Measurements from ENCODE around the gene ST3GAL4.
A peak's percentile ranks its signal among the peaks of the same experiment; 100 is the strongest.
"Not testable (repeated sequence)": the region's sequence is repeated elsewhere in the genome, so short reads cannot be mapped to it uniquely, and the experiment has no call there.

The ST3GAL4 gene

DNA sequence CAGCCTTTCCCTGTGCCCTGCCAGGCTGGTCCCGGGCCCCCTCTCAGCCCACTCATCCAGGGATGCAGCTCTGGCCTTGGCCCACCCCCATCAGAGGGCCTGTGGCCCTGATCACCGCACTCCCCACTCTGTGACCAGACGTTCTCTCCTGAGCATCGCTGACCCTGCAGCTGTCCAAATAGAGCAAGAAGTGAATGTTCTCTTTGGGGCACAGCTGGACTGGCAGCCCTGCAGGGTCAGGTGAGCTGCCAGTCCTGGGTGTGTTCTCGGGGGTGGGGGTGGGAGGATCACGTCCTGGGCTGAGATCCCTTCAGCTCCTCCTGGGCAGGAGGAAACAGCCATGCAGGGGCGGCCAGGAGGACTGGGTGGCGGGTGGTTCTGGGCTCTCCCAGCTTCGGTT, 9.2 kb downstream of the ST3GAL4 start:
- DNase-seq (ENCODE audit: low spot score): not testable (repeated sequence)

DNA sequence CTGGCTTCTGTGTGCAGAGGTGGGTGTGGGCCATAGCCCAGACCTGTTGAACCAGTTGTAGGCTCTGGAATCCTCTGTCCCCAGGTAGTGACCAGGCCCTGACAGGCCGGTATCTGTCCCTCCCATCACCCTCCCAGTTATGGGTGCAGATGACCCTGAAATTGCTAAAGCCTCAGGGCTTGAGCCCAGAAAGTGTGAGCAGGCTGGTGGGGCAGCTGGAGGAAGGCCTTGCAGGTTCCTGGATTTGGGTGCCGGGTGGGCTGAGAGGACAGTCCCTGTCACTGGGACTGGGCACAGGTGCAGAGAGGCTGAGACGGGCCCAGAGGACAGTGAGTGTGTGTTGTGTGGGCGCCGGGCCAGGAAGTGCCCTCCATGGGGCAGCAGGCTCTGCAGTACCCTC, 10.0 kb downstream of the ST3GAL4 start:
- not testable (repeated sequence) for DNase-seq (ENCODE audit: low spot score)

DNA sequence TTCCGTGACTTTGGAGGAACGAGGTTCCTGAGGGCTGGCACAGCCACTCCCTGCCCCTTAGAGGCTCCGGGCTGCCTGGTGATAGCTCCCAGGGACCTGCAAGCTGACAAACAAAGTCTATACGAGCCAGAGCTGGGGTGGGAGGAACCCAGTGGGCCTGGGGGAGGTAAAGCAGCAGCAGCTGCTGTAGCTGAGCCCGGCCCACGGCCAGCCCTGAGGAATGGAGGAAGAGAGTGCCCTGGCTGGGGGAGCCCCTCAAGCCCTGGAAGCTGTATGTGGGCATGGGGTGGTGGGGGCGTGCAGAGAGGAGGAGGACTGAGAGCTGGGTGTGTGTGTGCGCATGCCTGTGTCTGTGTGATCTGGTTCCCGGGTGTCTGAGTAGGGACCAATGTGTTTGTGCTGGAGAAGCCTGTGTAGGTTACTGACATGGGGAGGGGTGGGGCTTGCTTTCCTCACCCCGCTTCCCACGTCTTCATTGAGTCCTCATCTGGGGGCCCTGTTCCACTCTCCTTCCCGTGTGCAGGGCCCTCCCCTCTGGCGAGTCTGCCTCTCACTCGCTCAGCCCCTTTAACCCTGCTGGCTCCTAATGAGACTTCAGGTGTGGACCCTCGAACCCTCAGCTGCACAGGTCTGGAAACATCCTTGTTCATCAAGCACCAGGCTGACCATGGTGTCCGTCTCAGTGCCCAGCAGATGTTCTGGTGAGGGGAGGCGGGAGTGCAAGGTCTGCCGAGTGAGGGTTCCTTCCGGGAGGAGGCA, 10.8 kb downstream of the ST3GAL4 start:
- DNase-seq (ENCODE audit: low spot score): no peak

DNA sequence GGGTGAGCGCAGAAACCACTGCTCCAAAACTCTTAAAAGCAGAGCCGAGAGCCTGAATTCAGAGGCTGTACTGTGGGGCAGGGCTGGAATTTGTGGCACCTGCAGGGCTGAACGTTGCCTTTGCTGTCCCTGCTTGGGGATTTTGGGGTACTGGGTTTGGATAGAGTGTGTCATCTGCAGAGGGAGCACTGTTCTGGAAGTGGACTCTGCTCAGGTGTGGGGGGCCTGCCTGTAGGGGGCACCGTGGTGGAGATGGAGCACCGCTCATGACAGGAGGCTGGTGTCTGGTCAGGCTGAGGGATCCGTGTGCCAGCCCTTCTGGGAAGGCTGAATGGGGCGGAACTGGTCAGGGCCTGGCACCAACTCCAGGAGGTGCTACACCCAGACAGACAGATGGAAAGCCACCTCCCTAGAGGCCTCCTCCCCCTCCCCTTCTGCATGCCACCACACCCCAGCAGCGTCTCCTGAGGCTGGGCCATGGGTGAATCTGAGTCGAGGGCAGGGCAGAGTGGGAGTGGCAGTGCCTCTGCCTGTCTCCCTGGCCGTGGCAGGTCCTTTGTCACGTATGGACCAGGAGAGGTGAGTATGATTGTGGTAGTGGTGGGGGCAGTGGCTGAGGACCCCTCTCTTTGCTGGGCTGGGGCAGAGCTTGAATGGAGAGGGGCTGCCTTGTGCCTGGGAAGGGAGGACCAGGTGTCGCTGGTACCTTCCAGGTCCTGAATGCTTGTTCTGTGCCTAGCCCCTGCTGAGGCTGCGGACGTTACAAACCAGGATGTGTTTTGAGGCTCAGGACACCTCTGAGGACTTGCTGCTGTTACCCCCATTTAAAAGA, 11.6 kb downstream of the ST3GAL4 start:
- DNase-seq (ENCODE audit: low spot score): not testable (repeated sequence)

DNA sequence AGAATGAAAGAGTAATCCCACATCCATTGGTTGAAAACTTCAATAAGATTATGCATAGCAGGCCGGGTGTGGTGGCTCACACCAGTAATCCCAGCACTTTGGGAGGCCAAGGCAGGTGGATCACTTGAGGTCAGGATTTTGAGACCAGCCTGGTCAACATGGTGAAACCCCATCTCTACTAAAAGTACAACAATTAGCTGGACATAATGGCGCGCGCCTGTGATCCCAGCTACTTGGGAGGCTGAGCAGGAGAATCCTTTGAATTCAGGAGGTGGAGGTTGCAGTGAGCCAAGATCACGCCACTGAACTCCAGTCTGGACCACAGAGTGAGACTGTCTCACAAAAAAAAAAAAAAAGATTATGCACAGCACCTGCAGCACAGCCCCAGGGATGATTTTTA, 12.3 kb downstream of the ST3GAL4 start:
- DNase-seq (ENCODE audit: low spot score): not testable (repeated sequence)

DNA sequence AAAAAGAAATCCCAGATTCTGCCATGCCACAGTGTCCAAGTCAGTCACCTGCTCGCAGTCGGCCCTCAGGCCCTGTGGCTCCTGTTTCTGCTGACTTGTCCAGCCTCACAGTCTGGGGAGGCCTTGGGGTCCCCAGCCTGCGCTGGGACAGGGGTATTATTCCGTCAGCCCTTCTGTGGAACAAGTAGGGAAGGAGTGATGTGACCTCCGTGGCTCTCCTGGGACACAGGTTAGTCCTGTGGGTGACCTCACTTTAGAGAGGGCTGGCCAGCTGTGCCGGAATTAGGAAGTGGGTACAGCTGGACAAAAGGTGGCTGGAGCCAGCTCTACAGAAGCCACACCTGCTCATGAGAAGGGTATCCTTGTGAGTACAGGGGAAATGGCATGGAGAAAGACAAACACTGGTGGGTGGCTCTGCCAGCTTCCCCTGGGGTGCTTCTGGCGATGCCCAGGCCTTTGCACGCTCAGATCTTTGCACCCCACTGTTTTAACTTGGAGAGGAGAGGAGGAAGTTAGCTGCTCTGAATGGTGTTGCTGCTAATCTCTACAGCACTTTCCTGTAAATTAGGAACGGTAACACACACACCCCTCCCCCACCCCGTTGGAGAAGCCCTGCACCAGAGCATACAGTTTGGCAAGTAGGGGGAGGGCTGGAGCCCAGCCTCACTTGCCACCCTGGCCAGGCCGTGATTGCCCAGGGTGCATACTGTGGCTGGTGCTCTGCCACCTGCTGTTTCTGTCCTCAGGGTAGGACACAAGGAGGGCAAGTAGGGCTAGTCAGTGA, 13.0 kb downstream of the ST3GAL4 start:
- DNase-seq (ENCODE audit: low spot score): not testable (repeated sequence)

DNA sequence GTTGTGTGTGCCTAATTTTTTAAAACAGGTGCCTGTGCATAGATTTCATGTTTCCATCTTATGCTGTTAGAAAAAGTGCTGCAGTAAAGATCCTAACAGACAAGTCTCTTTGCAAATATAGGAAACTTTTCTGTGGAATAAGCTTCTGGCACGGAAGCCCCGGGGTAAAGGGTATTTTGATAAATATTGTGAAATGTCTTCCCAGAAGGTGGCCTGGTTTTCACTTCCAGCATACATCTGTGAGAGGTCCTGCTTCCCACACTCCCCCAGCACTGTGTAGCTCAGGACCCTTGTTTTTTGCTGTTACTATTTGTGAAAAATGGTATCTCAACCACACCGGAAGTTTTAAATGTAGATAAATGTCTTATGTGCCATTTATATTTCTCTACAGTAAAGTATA, 14.5 kb downstream of the ST3GAL4 start:
- no peak for DNase-seq (ENCODE audit: low spot score)

DNA sequence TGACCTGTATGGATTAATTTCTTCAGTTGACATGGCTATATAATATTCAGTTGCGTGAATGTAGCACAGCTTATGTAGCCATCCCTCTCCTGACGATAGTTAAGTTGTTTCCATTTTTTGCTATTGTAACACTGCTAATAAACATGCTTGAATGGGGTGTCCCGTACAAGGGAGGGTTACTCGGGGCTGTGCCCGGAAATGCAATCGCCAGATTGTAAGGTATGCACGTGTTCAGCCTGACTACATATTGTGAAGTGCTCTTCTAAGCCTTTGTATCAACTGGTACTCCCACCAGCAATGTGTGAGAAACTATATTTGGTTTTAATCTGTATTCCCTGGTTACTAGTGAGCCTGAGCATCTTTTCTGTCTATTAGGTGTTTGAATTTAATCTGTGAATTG, 16.1 kb downstream of the ST3GAL4 start:
- no peak for DNase-seq (ENCODE audit: low spot score)

DNA sequence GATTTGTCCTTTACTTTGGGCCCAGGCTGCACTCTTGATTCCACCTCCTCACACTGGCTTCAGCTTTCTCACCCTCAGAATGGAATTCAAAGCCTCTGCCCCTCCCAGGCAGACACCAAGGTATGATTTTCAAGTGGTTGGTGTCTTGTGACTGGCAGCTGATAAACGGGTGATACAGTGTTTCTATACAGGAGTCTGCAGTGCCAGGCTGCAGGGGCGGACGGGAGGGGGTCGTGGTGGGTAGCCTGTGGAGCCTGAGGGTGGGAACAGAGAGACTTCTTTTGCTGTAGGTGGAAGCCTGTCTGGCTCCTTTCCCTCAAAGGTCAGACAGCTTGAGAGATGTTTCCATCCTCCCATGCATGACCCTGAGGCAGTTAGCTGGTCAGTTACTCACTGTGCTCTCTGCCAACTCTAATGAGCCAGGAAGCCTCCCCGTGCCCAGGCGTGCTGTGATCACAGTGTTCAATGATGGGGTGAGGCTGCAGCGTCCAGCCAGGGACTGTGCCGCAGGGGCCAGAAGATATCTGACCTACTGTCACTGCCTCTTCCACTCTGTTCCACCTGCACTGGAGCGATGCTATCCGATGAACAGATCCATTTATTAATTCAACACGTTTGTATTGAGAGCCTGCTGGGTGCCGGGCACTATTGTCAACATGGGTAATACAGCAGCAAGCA, 18.0 kb downstream of the ST3GAL4 start:
- DNase-seq (ENCODE audit: low spot score): peak; percentile 42

DNA sequence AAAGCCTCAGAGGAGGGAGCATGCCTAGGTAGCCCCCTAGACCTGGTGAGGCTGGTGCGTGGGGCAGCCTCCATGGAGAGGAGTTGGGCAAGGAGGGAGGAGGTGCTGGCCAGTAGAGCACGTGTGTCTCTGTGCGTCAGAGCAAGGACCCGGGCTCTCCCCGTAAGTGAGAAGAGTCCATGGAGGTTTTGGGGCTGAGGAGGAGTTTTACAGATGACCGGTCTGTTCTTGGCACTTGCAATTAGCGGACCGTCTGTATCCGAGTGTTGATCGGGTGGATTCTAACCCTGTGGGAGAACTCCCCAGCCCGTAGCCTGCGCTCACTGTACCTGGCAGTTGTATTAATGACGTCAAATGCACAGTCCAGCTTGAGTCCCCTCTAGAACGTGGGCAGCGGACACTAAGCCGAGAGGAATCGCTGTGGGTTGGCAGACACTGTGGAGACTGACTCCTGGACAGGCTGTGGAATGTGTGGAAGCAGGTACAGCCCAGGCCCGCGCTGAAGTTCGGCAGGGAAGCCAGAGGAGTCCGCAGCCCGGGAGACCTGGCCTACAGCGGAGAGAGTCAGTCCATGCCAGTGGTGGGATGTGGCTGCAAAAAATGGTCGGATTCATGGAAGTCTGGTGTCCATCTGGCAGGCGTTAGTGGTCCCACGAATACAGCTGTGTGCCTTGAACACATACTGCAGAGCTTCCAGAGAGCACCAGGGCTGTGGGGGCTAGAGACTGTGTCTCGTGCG, 19.2 kb downstream of the ST3GAL4 start:
- DNase-seq (ENCODE audit: low spot score): not testable (repeated sequence)

DNA sequence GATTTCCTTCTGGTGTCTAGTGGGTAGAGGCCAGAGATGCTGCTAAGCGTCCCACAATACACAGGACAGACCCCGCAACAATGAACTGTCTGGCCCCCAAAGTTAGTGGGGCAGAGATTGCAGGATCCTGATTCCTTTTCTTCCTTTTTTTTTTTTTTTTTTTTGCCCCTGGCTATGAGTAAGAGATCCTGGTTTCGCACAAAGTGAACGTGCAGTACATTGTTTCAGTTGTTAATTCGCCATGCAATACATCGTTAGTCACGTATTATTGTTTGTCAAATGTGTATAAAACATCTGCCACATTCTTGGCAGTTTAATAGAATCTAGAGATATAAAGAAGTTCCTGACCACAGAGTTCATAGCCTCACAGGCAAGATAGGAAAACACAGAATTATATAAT, 20.2 kb downstream of the ST3GAL4 start:
- no peak for DNase-seq (ENCODE audit: low spot score)

DNA sequence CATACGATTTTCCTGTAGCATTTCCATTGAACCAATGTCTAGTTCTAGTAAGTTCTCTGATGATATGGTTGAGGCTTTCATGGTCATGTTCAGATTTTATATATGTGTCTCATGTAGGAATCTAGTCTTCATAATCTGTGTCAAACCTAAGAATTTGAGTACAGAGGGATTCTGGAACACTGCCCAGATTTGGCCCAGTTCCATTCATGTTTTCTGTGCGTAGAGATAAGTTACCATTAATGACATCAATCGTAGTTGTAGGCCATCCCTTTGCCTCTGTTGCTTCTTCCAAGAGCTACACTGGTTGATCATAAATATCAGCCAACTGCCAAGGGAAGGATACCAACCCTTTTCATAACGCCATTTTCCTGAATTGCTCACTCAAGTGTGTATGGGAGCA, 23.3 kb downstream of the ST3GAL4 start:
- no peak for DNase-seq (ENCODE audit: low spot score)

DNA sequence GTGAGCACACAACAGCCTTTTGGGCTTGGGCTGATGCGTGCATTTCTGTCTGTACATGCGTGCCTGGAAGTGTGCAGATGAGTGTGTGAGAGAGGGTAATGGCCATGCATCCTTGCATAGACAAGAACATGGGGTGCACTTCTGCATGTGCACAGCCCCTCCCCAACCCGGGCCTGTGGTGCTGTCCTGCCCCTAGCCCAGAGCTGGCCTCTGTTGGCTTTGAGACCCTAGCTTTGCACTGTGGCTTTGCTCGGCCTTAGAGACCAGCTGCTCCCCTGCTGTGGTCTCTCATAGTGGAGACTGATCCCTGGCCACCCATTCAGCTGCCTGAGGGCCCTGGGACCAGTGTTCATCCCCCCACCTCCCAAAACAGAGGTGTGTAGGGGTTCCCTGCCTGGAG, 25.4 kb downstream of the ST3GAL4 start:
- DNase-seq (ENCODE audit: low spot score): no peak

DNA sequence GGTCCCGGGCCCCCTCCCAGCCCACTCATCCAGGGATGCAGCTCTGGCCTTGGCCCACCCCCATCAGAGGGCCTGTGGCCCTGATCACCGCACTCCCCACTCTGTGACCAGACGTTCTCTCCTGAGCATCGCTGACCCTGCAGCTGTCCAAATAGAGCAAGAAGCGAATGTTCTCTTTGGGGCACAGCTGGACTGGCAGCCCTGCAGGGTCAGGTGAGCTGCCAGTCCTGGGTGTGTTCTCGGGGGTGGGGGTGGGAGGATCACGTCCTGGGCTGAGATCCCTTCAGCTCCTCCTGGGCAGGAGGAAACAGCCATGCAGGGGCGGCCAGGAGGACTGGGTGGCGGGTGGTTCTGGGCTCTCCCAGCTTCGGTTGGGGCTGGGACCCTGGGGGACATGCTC, 26.5 kb downstream of the ST3GAL4 start:
- not testable (repeated sequence) for DNase-seq (ENCODE audit: low spot score)

DNA sequence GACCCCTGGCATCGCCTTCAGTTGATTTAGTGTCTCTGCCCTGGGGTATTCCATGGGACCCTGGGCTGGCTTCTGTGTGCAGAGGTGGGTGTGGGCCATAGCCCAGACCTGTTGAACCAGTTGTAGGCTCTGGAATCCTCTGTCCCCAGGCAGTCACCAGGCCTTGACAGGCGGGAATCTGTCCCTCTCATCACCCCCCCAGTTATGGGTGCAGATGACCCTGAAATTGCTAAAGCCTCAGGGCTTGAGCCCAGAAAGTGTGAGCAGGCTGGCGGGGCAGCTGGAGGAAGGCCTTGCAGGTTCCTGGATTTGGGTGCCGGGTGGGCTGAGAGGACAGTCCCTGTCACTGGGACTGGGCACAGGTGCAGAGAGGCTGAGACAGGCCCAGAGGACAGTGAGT, 27.2 kb downstream of the ST3GAL4 start:
- DNase-seq (ENCODE audit: low spot score): not testable (repeated sequence)

DNA sequence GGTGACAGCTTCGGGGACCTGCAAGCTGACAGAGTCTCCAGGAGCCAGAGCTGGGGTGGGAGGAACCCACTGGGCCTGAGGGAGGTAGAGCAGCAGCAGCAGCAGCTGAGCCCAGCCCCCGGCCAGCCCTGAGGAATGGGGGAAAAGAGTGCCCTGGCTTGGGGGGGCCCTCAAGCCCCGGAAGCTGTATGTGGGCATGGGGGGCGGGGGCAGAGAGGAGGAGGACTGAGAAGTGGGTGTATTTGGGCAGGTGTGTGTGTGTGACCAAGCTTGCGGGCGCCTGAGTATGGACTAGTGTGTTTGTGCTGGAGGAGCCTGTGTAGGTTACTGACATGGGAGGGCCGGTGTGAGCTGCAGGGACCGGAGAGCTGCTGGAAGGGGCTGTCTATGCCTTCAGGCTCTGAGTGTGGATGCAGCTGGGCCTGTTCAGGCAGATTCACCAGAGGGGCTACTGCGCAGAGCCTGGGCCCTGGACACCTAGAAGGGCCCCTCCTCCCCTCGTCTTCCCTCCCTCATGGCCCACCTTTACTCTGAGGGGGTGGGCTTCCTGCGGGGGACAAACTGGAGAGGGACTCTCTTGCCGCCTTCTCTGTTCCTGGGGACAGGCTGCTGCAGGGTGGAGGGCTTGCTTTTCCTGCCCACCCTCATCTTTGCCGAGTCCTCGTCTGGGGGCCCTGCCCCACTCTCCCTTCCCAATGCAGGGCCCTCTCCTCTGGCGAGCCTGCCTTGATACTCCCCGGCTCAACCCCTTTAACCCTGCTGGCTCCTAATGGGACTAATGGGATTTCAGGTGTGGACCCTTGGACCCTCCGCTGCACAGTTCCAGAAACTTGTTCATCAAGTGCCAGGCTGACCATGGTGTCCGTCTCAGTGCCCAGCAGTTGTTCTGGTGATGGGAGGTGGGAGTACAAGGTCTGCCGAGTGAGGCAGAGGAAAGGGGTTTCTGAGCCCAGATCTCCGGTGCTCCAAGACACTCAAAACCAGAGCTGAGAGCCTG, 28.2 kb downstream of the ST3GAL4 start:
- no peak for DNase-seq (ENCODE audit: low spot score)

DNA sequence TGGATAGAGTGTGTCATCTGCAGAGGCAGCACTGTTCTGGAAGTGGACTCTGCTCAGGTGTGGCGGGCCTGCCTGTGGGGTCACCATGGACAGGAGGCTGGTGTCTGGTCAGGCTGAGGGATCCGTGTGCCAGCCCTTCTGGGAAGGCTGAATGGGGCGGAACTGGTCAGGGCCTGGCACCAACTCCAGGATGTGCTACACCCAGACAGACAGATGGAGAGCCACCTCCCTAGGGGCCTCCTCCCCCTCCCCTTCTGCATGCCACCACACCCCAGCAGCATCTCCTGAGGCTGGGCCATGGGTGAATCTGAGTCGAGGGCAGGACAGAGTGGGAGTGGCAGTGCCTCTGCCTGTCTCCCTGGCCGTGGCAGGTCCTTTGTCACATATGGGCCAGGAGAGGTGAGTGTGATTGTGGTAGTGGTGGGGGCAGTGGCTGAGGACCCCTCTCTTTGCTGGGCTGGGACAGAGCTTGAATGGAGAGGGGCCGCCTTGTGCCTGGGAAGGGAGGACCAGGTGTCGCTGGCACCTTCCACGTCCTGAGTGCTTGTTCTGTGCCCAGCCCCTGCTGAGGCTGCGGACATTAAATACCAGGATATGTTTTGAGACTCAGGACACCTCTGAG, 29.1 kb downstream of the ST3GAL4 start:
- DNase-seq (ENCODE audit: low spot score): no peak

DNA sequence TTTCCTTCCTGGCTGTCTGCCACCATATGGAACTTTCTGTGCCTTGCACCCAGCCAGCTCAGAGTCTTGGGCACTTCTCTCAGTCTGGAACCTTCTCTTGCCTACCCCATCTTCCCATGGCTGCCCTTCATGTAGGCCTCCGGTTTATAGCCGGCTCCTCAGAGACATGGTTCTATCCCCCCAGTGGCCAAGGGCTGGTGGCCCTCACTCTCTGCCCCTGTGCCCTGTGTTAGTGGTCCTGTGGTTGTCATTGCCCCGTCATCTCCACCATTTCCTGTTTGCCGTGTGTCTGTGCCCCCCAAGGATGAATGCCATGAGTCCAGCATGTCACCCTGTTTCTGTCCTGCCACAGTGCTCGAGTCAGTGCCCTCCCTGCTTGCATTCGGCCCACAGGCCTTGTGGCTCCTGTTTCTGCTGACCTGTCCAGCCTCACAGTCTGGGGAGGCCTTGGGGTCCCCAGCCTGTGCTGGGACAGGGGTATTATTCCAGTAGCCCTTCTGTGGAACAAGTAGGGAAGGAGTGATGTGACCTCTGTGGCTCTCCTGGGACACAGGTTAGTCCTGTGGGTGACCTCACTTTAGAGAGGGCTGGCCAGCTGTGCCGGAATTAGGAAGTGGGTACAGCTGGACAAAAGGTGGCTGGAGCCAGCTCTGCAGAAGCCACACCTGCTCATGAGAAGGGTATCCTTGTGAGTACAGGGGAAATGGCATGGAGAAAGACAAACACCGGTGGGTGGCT, 30.7 kb downstream of the ST3GAL4 start:
- no peak for DNase-seq (ENCODE audit: low spot score)

DNA sequence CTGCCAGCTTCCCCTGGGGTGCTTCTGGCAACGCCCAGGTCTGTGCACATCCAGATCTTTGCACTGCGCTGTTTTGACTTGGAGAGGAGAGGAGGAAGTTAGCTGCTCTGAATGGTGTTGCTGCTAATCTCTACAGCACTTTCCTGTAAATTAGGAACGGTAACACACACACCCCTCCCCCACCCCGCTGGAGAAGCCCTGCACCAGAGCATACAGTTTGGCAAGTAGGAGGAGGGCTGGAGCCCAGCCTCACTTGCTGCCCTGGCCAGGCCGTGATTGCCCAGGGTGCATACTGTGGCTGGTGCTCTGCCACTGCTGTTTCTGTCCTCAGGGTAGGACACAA, 31.2 kb downstream of the ST3GAL4 start:
- DNase-seq (ENCODE audit: low spot score): not testable (repeated sequence)

All from kidney tubule cell (primary cell).